ENCODE data around the gene SMR3B. TPM values are rescaled to one million over a fixed set of nuclear protein-coding genes. Genes with fewer than 3 reads are reported as not detected.

SMR3B gene
- total RNA-seq: not detected in 2 replicates

GRCh38 chr4:70382691-70383181 is at the start of gene SMR3B:
SMR3B (plus strand) TSS chr4:70383131; CDS start chr4:70384511, 1,380 bp downstream.

GRCh38 chr4:70334681-70335080 is 48.2 kb upstream of the SMR3B start, which contains the start of gene CABS1:
CABS1 (plus strand) TSS chr4:70334981; CDS start chr4:70335040, 59 bp downstream.

GRCh38 chr4:70360460-70360859 is 22.5 kb upstream of the SMR3B start, which contains the start of gene SMR3A:
SMR3A (plus strand) TSS chr4:70360760; CDS start chr4:70362116, 1,356 bp downstream.

GRCh38 chr4:70397580-70397979 is 14.6 kb downstream of the SMR3B start, which contains the start of gene OPRPN:
OPRPN (plus strand) TSS chr4:70397940; CDS start chr4:70399286, 1,346 bp downstream.

Other genes with a start within 250 kb of the SMR3B start
- gene PRR27, start 228.9 kb upstream of the SMR3B start, total RNA-seq: not detected in 2 replicates
- gene ODAM, start 187.4 kb upstream of the SMR3B start, total RNA-seq: 1.2 and 2.0 TPM in 2 replicates
- not detected in 2 replicates for gene FDCSP, start 157.0 kb upstream of the SMR3B start, total RNA-seq
- gene CSN3, start 140.5 kb upstream of the SMR3B start, total RNA-seq: not detected in 2 replicates
- not detected in 2 replicates for gene CABS1, start 48.1 kb upstream of the SMR3B start, total RNA-seq
- gene SMR3A, start 22.4 kb upstream of the SMR3B start, total RNA-seq: not detected in 2 replicates
- not detected in 2 replicates for gene OPRPN, start 14.8 kb downstream of the SMR3B start, total RNA-seq
- not detected in 2 replicates for gene MUC7, start 89.1 kb downstream of the SMR3B start, total RNA-seq
- gene AMTN, start 135.4 kb downstream of the SMR3B start, total RNA-seq: not detected in 2 replicates
- not detected in 2 replicates for gene AMBN, start 209.1 kb downstream of the SMR3B start, total RNA-seq
- gene ENAM, start 245.6 kb downstream of the SMR3B start, total RNA-seq: not detected in 2 replicates